Mucosa of descending colon (tissue), 3 donors: ENCODE measurements around the gene ADAMTS9. TPM values are rescaled to one million over a fixed set of nuclear protein-coding genes. Genes with fewer than 3 reads are reported as not detected.

Source experiments
- ATAC-seq: fragments of 200-7000 bp; cut with Tn5 transposase; one replicate; pipeline ENCODE4 v1.9.1; 2020; ENCODE audit warnings: mild to moderate bottlenecking, moderate library complexity
- DNase-seq, 3 donors: peaks; one replicate each; pipeline ENCODE4 v3.0.0-alpha.2; 2020
- H3K36me3 ChIP-seq: fragments of 200-600 bp; one replicate; pipeline ENCODE4 v1.8.0; 2021; ENCODE audit warnings: low read depth, mild to moderate bottlenecking
- H3K4me1 ChIP-seq: fragments of 200-600 bp; one replicate; pipeline ENCODE4 v1.8.0; 2021; ENCODE audit warnings: low read depth, mild to moderate bottlenecking
- H3K4me3 ChIP-seq: fragments of 200-600 bp; one replicate; pipeline ENCODE4 v1.8.0; 2021; ENCODE audit warnings: mild to moderate bottlenecking
- H3K9me3 ChIP-seq: fragments of 200-600 bp; one replicate; pipeline ENCODE4 v1.8.0; 2021; ENCODE audit warnings: mild to moderate bottlenecking
- CTCF ChIP-seq: fragments of 200-600 bp; IDR thresholded peaks from one replicate; pipeline ENCODE4 v1.8.0; 2022; ENCODE audit warnings: antibody characterized with exemption, mild to moderate bottlenecking
- intact Hi-C, 2 donors: fragments of 100-400 bp; cut with DNase I in 1 of 2; cut with micrococcal nuclease in 1 of 2; formaldehyde crosslinking; loops; one replicate each; pipeline versions ENCODE4 v1.11.0 to v1.11.1; 2022; cut with DNase I, micrococcal nuclease
- total RNA-seq, 3 donors: library from RNA; stranded (reverse); fragmentation: NEBNext Ultra II Directional in 2 of 3; extraction: Animal tissue kit (Norgen Biotek cat#: 25700) in 2 of 3; gene quantifications; one replicate each; pipeline versions ENCODE4 v1.2.1 to v1.2.4, GENCODE V29; 2021 to 2023
- donor health status: DM: no; HTN: no; CAD: no; lungs with moderate emphysema.
- donor health status: DM: no; HTN: no; CAD: no.
- donor health status: DM: no; HTN: yes; CAD: no.

Gene ADAMTS9
- total RNA-seq, 3 donors from 2014 or later: 7.4 to 20.5 (median 20.1) TPM

- TF ChIP-seq CTCF: peak; percentile 66
- ATAC-seq (peak; percentile 95), DNase-seq (peak; percentile 75 to 81 (median 80))
- intact Hi-C loops: loop anchor here (5.0 kb wide), 1 partner anchor 714 kb away; no protein-coding TSS in a partner anchor
- no peak overlapping the region for H3K4me3 ChIP-seq
- no peaks in the 10 kb centered on the region for H3K9me3 ChIP-seq
- H3K4me1 ChIP-seq: peaks cover 4% of the 10 kb centered on the region
- no peaks in the 10 kb centered on the region for H3K36me3 ChIP-seq
Measured at GRCh38 chr3:64533617-64534317, 154.0 kb downstream of the ADAMTS9 start.

DNA sequence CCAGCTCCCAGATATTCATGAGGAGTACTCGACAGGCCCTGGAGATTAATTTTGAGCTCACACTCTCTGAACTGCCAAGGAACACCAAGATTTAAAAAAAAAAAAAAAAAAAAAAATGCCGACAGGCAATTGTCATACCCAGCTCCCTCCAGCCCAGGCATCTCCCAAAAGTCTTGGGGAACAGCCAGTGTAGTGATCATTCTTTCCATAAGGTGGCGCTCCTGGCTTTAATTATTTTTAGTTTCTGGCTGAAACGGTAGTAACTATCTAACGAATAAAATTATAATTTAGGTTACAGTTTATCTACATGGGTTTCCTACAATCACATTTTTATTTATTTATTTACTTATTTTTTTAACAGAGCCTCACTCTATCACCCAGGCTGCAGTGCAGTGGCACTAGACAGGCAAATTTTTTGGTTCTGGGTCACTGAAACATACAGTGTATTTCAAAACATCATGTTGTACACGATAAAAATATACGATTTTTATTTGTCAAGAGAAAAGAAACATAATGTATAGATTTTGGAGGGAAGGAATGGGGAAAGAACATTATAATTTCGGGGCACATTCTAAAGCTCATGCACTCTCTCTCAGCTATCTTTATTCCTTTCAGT lies 157.3 kb downstream of the ADAMTS9 start:
- H3K4me3 ChIP-seq: no peak overlapping the region
- no peaks in the 10 kb centered on the region for H3K9me3 ChIP-seq
- H3K36me3 ChIP-seq: no peaks in the 10 kb centered on the region
- DNase-seq (peak in 1 of 3 donors; percentile 82), ATAC-seq (peak; percentile 41)
- intact Hi-C loops: loop anchor here (5.0 kb wide), 1 partner anchor 717 kb away; no protein-coding TSS in a partner anchor
- peaks cover 4% of the 10 kb centered on the region for H3K4me1 ChIP-seq
- peak; percentile 56 for TF ChIP-seq CTCF

- Histone ChIP-seq H3K9me3 (no peaks in the 10 kb centered on the region), H3K36me3 (no peaks in the 10 kb centered on the region), H3K4me3 (no peak overlapping the region), H3K4me1 (no peaks in the 10 kb centered on the region)
- no peak for ATAC-seq
- intact Hi-C loops: no loop called here
- TF ChIP-seq CTCF: no peak
- no peak for DNase-seq
Measured at GRCh38 chr3:64523324-64523723, 164.5 kb downstream of the ADAMTS9 start.

- Histone ChIP-seq H3K36me3 (no peaks in the 10 kb centered on the region), H3K9me3 (no peaks in the 10 kb centered on the region), H3K4me1 (no peaks in the 10 kb centered on the region), H3K4me3 (no peak overlapping the region)
- intact Hi-C loops: no loop called here
- no peak for TF ChIP-seq CTCF
- ATAC-seq (no peak), DNase-seq (no peak)
Measured at GRCh38 chr3:64520334-64520733, 167.5 kb downstream of the ADAMTS9 start.

GRCh38 chr3:64518950-64519349 lies 168.8 kb downstream of the ADAMTS9 start:
- Histone ChIP-seq H3K4me1 (no peaks in the 10 kb centered on the region), H3K4me3 (no peak overlapping the region), H3K36me3 (no peaks in the 10 kb centered on the region), H3K9me3 (no peaks in the 10 kb centered on the region)
- TF ChIP-seq CTCF: no peak
- intact Hi-C loops: no loop called here
- DNase-seq (no peak), ATAC-seq (no peak)
